ENCODE data around the gene FRRS1L.

FRRS1L gene, protein sequence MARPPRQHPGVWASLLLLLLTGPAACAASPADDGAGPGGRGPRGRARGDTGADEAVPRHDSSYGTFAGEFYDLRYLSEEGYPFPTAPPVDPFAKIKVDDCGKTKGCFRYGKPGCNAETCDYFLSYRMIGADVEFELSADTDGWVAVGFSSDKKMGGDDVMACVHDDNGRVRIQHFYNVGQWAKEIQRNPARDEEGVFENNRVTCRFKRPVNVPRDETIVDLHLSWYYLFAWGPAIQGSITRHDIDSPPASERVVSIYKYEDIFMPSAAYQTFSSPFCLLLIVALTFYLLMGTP

GRCh38 chr9:109166771-109167601 lies at the start of gene FRRS1L:
Gene FRRS1L, minus strand, starts transcription at chr9:109167249. Its CDS starts 111 bp downstream, at chr9:109167138.
- no peak for DNase-seq

- DNase-seq, result no peak
These were observed 47.4 kb upstream of the FRRS1L start for GRCh38 chr9:109214414-109214813.

GRCh38 chr9:109213285-109214121 lies 46.5 kb upstream of the FRRS1L start:
- no peak for DNase-seq

- DNase-seq, result no peak
These were observed 45.7 kb upstream of the FRRS1L start for GRCh38 chr9:109212768-109213167.

GRCh38 chr9:109206670-109207069 lies 39.6 kb upstream of the FRRS1L start:
- DNase-seq, result no peak

DNA sequence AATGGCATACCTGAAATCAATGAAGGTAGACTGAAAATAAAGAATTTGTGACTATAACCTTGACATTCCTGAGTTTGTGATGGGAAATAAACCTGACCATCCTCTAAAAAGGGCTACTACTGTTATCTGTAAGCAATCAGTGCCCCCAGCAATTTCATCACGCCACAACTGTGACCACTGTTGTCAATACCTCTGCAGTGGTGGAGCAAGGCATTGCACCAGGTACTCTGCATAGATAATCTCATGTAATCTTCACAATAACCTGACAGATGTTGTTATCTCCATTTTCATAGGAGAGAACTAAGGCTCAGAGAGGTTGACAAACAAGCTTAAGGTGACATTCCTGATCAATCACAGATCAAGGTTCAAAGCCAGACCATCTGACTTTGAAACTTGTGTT lies 38.5 kb upstream of the FRRS1L start:
- DNase-seq, result no peak

GRCh38 chr9:109203761-109204360 lies 36.8 kb upstream of the FRRS1L start:
- DNase-seq, result no peak

DNA sequence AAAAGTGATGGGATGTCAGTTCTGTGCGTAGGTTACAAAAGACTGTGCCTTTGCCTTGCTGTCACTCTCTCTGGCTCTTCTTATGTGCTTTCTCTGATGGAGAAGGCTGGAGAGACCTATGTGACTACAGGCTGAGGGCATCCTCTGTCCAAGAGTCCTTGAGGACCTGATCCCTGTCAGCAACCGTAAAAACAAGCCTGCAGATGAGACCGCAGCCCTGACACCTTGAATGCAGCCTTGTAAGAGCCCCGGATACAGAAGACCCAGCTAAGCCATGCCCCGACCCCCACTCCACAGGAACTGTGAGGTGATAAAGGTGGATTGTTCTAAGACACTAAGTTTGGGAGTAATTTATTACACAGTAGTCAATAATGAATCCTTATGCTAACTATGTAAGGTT lies 32.6 kb upstream of the FRRS1L start:
- no peak for DNase-seq

DNA sequence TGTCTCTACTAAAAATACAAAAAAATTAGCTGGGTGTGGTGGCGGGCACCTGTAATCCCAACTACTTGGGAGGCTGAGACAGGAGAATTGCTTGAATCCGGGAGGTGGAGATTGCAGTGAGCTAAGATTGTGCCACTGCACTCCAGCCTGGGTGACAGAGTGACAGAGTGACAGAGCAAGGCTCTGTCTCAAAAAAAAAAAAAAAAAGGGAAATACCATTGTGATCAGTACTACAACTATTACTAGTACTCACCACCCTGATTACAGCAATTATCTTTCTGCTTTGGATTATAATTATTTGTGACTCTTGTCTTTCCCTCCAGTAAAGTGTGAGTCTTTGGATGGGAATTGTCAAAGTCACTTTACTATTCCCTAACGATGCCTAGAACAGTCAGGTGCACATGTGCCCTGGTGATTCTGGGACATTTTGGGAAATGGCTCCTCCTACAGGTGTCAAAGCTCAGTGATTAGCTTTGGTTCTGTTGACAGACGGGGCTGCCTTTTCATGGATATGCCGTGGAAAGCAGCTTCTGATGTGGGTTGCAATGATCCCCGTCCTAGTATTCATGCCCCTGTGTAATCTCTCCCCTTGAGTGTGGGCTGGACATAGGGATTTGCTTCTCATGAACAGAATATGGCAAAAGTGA lies 31.8 kb upstream of the FRRS1L start:
- no peak for DNase-seq

DNA sequence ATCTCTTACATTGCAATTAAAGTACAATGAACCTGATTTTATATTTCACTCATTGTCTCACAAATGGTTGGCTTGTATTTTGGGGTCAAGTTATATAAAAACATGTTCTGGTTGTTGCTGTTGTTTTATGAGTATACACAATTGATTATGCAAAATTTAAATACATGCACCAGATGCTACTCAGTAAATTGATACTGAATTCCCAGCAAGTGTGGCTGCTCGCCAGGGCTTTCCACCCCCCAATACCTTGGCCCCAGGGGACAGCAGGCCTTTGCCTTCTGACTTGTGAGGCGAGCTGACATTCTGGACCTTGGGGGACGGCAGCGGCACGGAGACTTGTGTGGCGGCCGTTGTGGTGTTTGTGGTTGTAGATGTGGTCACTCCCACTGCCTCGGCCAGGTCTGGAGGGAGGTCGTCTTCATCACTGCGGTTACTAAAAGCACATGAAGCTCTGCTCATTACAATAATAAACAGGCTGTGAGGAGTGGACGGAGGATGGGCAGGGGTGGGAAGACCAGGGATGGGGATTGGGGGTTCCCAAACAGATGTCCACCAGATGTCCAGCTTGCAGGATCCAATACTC lies 27.0 kb upstream of the FRRS1L start:
- DNase-seq, result no peak

GRCh38 chr9:109192732-109193361 lies 25.8 kb upstream of the FRRS1L start:
- DNase-seq, result no peak

DNA sequence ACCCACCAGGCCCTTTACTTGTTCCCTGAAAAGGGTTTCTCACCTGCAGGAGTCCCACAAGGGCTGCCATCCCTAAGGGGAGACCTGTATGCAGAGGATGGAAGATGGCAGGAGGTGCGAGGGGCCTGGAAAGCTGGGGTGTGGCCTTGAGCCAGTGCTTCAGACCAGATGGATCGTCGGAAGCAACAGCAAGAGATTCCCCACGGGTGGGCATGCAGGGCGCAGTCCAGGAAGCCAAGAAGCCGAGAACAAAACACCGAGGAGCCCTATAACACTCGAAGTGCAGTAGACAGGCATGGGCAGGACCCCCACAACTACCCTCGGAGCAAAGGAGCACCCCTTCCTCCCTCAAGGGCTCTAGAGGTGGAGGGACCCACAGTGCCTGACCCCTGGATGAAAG lies 24.7 kb upstream of the FRRS1L start:
- no peak for DNase-seq

- DNase-seq, result no peak
These were observed 23.1 kb upstream of the FRRS1L start for GRCh38 chr9:109190151-109190550.

- no peak for DNase-seq
These were observed 19.9 kb upstream of the FRRS1L start for GRCh38 chr9:109186857-109187520.

DNA sequence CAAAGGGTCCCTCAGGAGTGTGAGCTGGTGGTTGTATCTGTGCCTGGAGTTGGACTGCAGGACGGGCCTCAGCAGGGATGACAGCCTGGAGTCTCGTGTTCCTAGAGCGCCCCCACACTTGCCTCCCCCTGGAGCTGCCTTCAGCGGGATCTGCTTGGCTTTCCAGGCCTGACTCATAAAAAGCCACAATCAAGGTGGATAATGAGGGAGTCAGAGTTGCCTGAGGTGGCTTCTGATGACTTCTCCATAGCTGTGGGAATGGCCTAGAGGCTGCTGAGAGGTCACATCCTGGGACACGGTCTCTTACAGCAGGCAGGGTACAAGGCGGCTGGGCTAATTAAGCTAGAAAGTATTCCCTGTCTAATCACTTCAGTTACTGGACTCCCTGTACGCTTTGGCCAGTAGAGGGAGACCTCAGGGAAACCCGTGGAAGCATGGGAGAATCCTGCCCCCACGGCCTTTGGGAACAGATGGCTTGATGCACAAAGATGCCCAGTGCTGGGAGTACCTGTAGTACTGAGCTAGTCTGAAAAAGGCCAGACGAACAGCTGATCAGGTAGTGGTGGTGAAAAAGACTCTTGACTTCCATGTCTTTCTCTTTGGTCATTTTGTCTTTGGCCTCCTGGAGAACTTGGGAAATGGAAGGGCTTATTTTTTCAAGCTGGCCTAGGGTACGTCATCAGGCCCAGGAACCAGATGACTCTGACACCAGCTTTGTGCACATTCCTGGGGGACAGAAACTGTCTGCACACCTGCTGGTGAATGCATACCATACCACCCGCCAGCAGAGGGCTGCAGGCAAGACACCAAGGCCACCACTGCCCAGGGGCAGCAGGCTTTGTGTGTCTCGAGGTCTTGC lies 16.1 kb upstream of the FRRS1L start:
- no peak for DNase-seq

DNA sequence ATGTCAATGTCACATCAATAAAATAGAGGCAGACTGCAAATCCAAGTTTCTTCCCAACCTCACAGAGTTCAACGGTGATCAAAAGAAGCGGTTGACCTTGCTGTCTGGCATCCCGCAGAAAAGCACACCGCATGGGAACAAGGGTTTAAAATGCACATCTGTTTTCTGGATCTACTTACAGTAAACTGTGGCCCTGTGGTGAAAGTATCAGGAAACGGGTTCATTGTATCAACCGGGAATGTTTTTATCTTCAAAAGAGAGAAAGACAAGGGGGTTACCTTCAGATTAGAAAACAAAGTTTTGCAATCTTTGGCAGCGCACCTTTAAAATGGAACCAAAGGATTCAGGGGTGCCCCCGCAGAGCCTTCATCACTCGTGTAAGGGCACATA lies 15.5 kb upstream of the FRRS1L start:
- DNase-seq, result no peak

- no peak for DNase-seq
These were observed 14.2 kb upstream of the FRRS1L start for GRCh38 chr9:109181284-109181683.

- DNase-seq, result no peak
These were observed 12.9 kb upstream of the FRRS1L start for GRCh38 chr9:109179801-109180523.

- DNase-seq, result no peak
These were observed 9.9 kb upstream of the FRRS1L start for GRCh38 chr9:109176963-109177362.

Measured in activated CD4-positive, alpha-beta T cell treated with anti-CD3 and anti-CD28 coated beads for 1 hour (primary cell).